GM23338 (cell line): ENCODE data around the gene ZNF326. TPM values are rescaled to one million over a fixed set of nuclear protein-coding genes. Genes with fewer than 3 reads are reported as not detected.
A peak's percentile ranks its signal among the peaks of the same experiment; 100 is the strongest.

Experiments used
- ATAC-seq: fragments of 200-7000 bp; cut with Tn5 transposase; 3 replicates; pipeline ENCODE4 v1.9.1; 2020
- DNase-seq: peaks from one replicate; pipeline ENCODE4 v3.0.0-alpha.2; 2015; ENCODE audit warnings: low spot score
- H2AFZ ChIP-seq: fragments of 200-600 bp; sonication (generic); 2 replicates; pipeline ENCODE4 v1.8.0; 2016; ENCODE audit warnings: antibody characterized with exemption, mild to moderate bottlenecking, moderate library complexity
- H3F3A ChIP-seq: fragments of 200-600 bp; sonication (generic); replicated peaks from 2 replicates; pipeline ENCODE4 v1.8.0; 2017; ENCODE audit warnings: antibody characterized with exemption, mixed run types, low read depth
- H3K27ac ChIP-seq: fragments of 200-600 bp; sonication (generic); 2 replicates; pipeline ENCODE4 v1.6.1; 2016; ENCODE audit warnings: low read depth
- H3K27me3 ChIP-seq: fragments of 200-600 bp; sonication (generic); 2 replicates; pipeline ENCODE4 v1.8.0; 2016; ENCODE audit warnings: mild to moderate bottlenecking, mixed run types, moderate library complexity; ENCODE audit not compliant: insufficient read depth
- H3K36me3 ChIP-seq: fragments of 200-600 bp; sonication (generic); 2 replicates; pipeline ENCODE4 v1.8.0; 2016; ENCODE audit warnings: mild to moderate bottlenecking; ENCODE audit not compliant: insufficient read depth
- H3K4me1 ChIP-seq: fragments of 200-600 bp; sonication (generic); 2 replicates; pipeline ENCODE4 v1.8.0; 2016; ENCODE audit warnings: mild to moderate bottlenecking, moderate library complexity; ENCODE audit not compliant: insufficient read depth
- H3K4me2 ChIP-seq: fragments of 200-600 bp; sonication (generic); 2 replicates; pipeline ENCODE4 v1.7.1; 2017; ENCODE audit warnings: mixed run types
- H3K4me3 ChIP-seq: fragments of 200-600 bp; sonication (generic); 2 replicates; pipeline ENCODE4 v1.6.1; 2016; ENCODE audit warnings: mixed run types
- H3K79me2 ChIP-seq: fragments of 200-600 bp; sonication (generic); replicated peaks from 2 replicates; pipeline ENCODE4 v1.8.0; 2017; ENCODE audit warnings: mild to moderate bottlenecking; ENCODE audit not compliant: insufficient read depth
- H3K9me2 ChIP-seq: fragments of 200-600 bp; sonication (generic); 2 replicates; pipeline ENCODE4 v1.8.0; 2017; ENCODE audit not compliant: insufficient read depth
- H4K20me1 ChIP-seq: fragments of 200-600 bp; sonication (generic); replicated peaks from 2 replicates; pipeline ENCODE4 v1.8.0; 2017; ENCODE audit warnings: mild to moderate bottlenecking; ENCODE audit not compliant: insufficient read depth
- H3K27ac Mint-ChIP-seq: 2 replicates; pipeline ENCODE4 v1.8.0; 2020; ENCODE audit warnings: inconsistent platforms, mild to moderate bottlenecking, moderate library complexity, mixed read lengths
- H3K27me3 Mint-ChIP-seq: 3 replicates; pipeline ENCODE4 v1.8.0; 2022; ENCODE audit warnings: low read depth, mild to moderate bottlenecking, moderate library complexity, mixed read lengths, inconsistent platforms; ENCODE audit not compliant: insufficient read depth, poor library complexity
- H3K36me3 Mint-ChIP-seq: 3 replicates; pipeline ENCODE4 v1.8.0; 2021; ENCODE audit warnings: low read depth, mild to moderate bottlenecking, inconsistent platforms, moderate library complexity, mixed read lengths
- H3K4me1 Mint-ChIP-seq: 3 replicates; pipeline ENCODE4 v1.8.0; 2020; ENCODE audit warnings: mild to moderate bottlenecking, inconsistent platforms, mixed read lengths
- H3K4me3 Mint-ChIP-seq: 3 replicates; pipeline ENCODE4 v1.8.0; 2021; ENCODE audit warnings: moderate library complexity, mild to moderate bottlenecking, inconsistent platforms, mixed read lengths
- H3K9me3 Mint-ChIP-seq: 3 replicates; pipeline ENCODE4 v1.8.0; 2020; ENCODE audit warnings: moderate library complexity, mild to moderate bottlenecking, inconsistent platforms, mixed read lengths
- CREB1 ChIP-seq: fragments of 250-450 bp; sonication (Bioruptor Pico); IDR thresholded peaks from 2 replicates; pipeline ENCODE4 v1.5.0; 2020; ENCODE audit warnings: low read depth, mild to moderate bottlenecking, moderate library complexity
- EZH2 ChIP-seq: fragments of 200-600 bp; sonication (generic); IDR thresholded peaks from one replicate; pipeline ENCODE4 v1.8.0; 2017; ENCODE audit warnings: antibody characterized with exemption, mild to moderate bottlenecking, low read depth; ENCODE audit not compliant: unreplicated experiment
- EZH2phosphoT487 ChIP-seq: fragments of 200-600 bp; sonication (generic); IDR thresholded peaks from one replicate; pipeline ENCODE4 v1.8.1; 2018; ENCODE audit warnings: antibody characterized with exemption; ENCODE audit not compliant: unreplicated experiment
- JUNB ChIP-seq: IDR thresholded peaks from one replicate; pipeline ENCODE4 v1.6.1; 2016; ENCODE audit warnings: antibody characterized with exemption; ENCODE audit not compliant: unreplicated experiment
- POLR2AphosphoS5 ChIP-seq: IDR thresholded peaks from 2 replicates; pipeline ENCODE4 v1.6.1; 2016; ENCODE audit warnings: antibody characterized with exemption, low read depth
- STAT1 ChIP-seq: IDR thresholded peaks from one replicate; pipeline ENCODE4 v1.6.1; 2016; ENCODE audit warnings: antibody characterized with exemption; ENCODE audit not compliant: unreplicated experiment
- ZNF114 ChIP-seq: fragments of 250-450 bp; sonication (Bioruptor Pico); IDR thresholded peaks from 2 replicates; pipeline ENCODE4 v1.5.0; 2020; ENCODE audit warnings: mild to moderate bottlenecking, moderate library complexity
- long read RNA-seq: library from polyadenylated mRNA; unstranded; transcript quantifications from one replicate; pipeline ENCODE4 v2.0.0, GENCODE V29; 2020; ENCODE audit not compliant: unreplicated experiment
- polyA plus RNA-seq: library from polyadenylated mRNA; unstranded; fragments of >200 nt; fragmentation: Nextera tagmentation; extraction: Ambion mirVana; gene quantifications from 2 replicates; pipeline ENCODE4 v1.2.1, GENCODE V29; 2016
- total RNA-seq: library from RNA; depleted of rRNA; stranded (reverse); fragments of >200 nt; shearing (Covaris generic); gene quantifications from 2 replicates; pipeline ENCODE4 v1.2.3, GENCODE V29; 2014; rRNA removed
- TF ChIP-seq, protein P1 (sequence below): IDR thresholded peaks from one replicate; pipeline ENCODE4 v1.6.1; 2018; ENCODE audit warnings: antibody characterized with exemption; ENCODE audit not compliant: unreplicated experiment
- TF ChIP-seq, protein P2 (sequence below): IDR thresholded peaks from 2 replicates; pipeline ENCODE4 v1.6.1; 2016; ENCODE audit warnings: antibody characterized with exemption
- TF ChIP-seq, protein P3 (sequence below), 2 experiments: fragments of 200-600 bp in 1 of 2; sonication (generic) in 1 of 2; conservative IDR thresholded peaks; 2 replicates each; pipeline versions ENCODE4 v1.5.1 to v1.6.1; 2016 to 2017; ENCODE audit warnings: antibody characterized with exemption in 2 of 2, low read depth in 2 of 2, mild to moderate bottlenecking in 2 of 2, moderate library complexity in 1 of 2

The ZNF326 gene, protein sequence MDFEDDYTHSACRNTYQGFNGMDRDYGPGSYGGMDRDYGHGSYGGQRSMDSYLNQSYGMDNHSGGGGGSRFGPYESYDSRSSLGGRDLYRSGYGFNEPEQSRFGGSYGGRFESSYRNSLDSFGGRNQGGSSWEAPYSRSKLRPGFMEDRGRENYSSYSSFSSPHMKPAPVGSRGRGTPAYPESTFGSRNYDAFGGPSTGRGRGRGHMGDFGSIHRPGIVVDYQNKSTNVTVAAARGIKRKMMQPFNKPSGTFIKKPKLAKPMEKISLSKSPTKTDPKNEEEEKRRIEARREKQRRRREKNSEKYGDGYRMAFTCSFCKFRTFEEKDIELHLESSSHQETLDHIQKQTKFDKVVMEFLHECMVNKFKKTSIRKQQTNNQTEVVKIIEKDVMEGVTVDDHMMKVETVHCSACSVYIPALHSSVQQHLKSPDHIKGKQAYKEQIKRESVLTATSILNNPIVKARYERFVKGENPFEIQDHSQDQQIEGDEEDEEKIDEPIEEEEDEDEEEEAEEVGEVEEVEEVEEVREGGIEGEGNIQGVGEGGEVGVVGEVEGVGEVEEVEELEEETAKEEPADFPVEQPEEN
- total RNA-seq: 21.9 and 28.6 TPM in 2 replicates
- polyA plus RNA-seq: 31.1 and 35.1 TPM in 2 replicates
- long read RNA-seq, partial matches to known transcripts: 40 of 58 reads
- long read RNA-seq, other reads (novel, unspliced or antisense): 16 of 58 reads

DNA sequence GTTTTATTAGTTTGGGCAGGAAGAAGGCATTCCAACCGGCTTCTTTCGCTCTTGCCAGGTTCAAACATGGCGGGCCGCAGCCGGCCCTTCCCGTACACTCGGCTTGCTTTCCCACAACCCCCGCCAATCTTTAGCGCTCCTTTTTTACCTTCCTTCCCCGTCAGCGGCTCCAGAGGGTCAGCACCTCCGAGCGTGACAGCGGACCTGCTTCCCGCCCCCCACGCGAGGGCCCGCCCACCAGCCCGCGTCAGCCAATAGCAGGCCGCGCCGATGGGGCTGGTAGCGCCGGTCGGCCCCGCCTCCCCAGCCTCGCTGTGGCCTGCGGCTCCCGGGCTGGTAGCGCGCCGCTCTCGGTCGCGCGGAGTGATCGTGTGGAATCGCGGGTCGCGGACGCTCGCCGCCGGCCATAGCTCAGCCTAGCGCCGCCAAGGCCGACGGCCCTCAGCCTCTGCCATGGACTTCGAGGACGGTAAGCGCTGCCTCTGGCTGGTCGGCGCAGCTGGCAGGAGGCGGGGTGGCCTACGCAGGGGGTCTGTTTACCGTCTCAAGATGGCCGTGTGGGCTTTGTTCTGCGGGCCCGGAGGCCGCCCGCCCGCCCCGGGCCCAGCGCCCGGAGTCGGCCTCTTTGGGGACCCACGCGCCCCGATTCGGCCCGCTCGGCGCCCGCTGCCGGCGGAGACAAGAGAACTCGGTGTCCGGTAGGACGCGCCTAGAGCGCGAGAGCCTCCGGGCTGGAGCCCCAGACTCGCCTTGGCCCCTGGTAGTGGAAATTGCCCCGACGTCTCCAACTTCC is at the start of gene ZNF326:
ZNF326 (plus strand) TSS at position 306 of the 793 bp plus-strand sequence; CDS start at position 454, 148 bp downstream.
- Histone ChIP-seq H3K4me2 (peak within 1 kb of the TSS; percentile 91), H3K27ac (peak within 1 kb of the TSS; percentile 96), H3K36me3 (peaks cover 6% of the 10 kb centered on the region; the same call in 1 of the 2 replicates), H3K4me1 (peaks cover 29% of the 10 kb centered on the region), H3F3A (no peaks in the 10 kb centered on the region), H3K27me3 (no peaks in the 10 kb centered on the region), H3K9me2 (no peaks in the 10 kb centered on the region), H2AFZ (no peak within 1 kb of the TSS; the same call in 1 of the 2 replicates), H3K79me2 (peaks cover 49% of the 10 kb centered on the region), H3K4me3 (peak within 1 kb of the TSS; percentile 97), H4K20me1 (peaks cover 25% of the 10 kb centered on the region)
- Mint-ChIP-seq H3K36me3 (peaks cover 9% of the 10 kb centered on the region), H3K4me3 (peak within 1 kb of the TSS; percentile 96), H3K9me3 (no peaks in the 10 kb centered on the region), H3K27me3 (no peaks in the 10 kb centered on the region), H3K27ac (peak within 1 kb of the TSS; percentile 95), H3K4me1 (peaks cover 42% of the 10 kb centered on the region)
- TF ChIP-seq EZH2phosphoT487: no peak
- TF ChIP-seq STAT1: no peak
- TF ChIP-seq, protein P1, sequence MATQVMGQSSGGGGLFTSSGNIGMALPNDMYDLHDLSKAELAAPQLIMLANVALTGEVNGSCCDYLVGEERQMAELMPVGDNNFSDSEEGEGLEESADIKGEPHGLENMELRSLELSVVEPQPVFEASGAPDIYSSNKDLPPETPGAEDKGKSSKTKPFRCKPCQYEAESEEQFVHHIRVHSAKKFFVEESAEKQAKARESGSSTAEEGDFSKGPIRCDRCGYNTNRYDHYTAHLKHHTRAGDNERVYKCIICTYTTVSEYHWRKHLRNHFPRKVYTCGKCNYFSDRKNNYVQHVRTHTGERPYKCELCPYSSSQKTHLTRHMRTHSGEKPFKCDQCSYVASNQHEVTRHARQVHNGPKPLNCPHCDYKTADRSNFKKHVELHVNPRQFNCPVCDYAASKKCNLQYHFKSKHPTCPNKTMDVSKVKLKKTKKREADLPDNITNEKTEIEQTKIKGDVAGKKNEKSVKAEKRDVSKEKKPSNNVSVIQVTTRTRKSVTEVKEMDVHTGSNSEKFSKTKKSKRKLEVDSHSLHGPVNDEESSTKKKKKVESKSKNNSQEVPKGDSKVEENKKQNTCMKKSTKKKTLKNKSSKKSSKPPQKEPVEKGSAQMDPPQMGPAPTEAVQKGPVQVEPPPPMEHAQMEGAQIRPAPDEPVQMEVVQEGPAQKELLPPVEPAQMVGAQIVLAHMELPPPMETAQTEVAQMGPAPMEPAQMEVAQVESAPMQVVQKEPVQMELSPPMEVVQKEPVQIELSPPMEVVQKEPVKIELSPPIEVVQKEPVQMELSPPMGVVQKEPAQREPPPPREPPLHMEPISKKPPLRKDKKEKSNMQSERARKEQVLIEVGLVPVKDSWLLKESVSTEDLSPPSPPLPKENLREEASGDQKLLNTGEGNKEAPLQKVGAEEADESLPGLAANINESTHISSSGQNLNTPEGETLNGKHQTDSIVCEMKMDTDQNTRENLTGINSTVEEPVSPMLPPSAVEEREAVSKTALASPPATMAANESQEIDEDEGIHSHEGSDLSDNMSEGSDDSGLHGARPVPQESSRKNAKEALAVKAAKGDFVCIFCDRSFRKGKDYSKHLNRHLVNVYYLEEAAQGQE: peak; percentile 52
- no peak for TF ChIP-seq ZNF114 (CRISPR knock-in tag)
- TF ChIP-seq, protein P2, sequence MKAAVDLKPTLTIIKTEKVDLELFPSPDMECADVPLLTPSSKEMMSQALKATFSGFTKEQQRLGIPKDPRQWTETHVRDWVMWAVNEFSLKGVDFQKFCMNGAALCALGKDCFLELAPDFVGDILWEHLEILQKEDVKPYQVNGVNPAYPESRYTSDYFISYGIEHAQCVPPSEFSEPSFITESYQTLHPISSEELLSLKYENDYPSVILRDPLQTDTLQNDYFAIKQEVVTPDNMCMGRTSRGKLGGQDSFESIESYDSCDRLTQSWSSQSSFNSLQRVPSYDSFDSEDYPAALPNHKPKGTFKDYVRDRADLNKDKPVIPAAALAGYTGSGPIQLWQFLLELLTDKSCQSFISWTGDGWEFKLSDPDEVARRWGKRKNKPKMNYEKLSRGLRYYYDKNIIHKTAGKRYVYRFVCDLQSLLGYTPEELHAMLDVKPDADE: peak; percentile 24; the same call in 1 of the 2 replicates
- TF ChIP-seq, protein P3, sequence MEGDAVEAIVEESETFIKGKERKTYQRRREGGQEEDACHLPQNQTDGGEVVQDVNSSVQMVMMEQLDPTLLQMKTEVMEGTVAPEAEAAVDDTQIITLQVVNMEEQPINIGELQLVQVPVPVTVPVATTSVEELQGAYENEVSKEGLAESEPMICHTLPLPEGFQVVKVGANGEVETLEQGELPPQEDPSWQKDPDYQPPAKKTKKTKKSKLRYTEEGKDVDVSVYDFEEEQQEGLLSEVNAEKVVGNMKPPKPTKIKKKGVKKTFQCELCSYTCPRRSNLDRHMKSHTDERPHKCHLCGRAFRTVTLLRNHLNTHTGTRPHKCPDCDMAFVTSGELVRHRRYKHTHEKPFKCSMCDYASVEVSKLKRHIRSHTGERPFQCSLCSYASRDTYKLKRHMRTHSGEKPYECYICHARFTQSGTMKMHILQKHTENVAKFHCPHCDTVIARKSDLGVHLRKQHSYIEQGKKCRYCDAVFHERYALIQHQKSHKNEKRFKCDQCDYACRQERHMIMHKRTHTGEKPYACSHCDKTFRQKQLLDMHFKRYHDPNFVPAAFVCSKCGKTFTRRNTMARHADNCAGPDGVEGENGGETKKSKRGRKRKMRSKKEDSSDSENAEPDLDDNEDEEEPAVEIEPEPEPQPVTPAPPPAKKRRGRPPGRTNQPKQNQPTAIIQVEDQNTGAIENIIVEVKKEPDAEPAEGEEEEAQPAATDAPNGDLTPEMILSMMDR (conservative IDR thresholded peaks at IDR 0.05; ENCODE audit: low read depth in 2 of 2): no peak
- TF ChIP-seq POLR2AphosphoS5: peak; percentile 97
- TF ChIP-seq CREB1 (CRISPR knock-in tag): peak; percentile 62; the same call in 1 of the 2 replicates
- no peak for TF ChIP-seq JUNB
- no peak for TF ChIP-seq EZH2
- ATAC-seq (peak; percentile 95), DNase-seq (peak; percentile 98)
